Measurements from ENCODE around the gene TAAR9.

DNA sequence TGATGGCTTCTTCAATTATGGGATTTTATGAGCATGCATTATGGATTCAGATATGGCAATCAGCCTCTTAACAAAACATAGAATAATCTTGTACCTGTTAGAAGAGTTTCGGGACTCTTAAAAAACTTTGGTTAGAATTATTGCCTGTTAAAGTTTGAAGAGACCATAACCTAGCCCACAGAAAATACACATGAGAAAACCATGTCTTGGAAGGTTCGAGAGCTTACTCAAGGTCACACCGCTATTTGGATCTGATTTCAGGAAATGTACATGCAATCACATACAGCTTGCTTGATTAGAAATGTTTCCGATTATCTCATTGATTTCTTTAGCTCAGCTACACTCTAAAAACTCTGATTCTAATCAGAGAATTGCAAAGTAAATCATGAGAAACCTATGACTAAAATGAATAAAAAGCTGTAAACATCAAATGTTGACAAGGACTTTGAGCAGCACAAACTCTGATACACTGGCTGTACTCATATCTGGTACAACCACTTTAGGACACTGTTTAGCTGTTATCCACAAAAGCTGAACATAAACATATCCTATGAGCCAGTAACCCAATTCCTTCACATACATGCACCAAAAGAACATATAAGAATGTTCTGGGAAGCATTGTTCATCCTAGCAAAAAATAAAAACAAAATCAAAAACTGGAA is 41.4 kb upstream of the TAAR9 start:
- TF ChIP-seq, protein P1, sequence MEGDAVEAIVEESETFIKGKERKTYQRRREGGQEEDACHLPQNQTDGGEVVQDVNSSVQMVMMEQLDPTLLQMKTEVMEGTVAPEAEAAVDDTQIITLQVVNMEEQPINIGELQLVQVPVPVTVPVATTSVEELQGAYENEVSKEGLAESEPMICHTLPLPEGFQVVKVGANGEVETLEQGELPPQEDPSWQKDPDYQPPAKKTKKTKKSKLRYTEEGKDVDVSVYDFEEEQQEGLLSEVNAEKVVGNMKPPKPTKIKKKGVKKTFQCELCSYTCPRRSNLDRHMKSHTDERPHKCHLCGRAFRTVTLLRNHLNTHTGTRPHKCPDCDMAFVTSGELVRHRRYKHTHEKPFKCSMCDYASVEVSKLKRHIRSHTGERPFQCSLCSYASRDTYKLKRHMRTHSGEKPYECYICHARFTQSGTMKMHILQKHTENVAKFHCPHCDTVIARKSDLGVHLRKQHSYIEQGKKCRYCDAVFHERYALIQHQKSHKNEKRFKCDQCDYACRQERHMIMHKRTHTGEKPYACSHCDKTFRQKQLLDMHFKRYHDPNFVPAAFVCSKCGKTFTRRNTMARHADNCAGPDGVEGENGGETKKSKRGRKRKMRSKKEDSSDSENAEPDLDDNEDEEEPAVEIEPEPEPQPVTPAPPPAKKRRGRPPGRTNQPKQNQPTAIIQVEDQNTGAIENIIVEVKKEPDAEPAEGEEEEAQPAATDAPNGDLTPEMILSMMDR (IDR thresholded peaks at IDR 0.05): no peak
- TF ChIP-seq POLR2A (IDR thresholded peaks at IDR 0.05): no peak
- TF ChIP-seq EP300 (IDR thresholded peaks at IDR 0.05): no peak

All from sigmoid colon (tissue), 4 donors.